Body of pancreas (tissue), 4 donors: Measurements from ENCODE around the gene FHOD3. TPM values are rescaled to one million over a fixed set of nuclear protein-coding genes. Genes with fewer than 3 reads are reported as not detected.

Source experiments
- ATAC-seq: fragments of 150-250 bp; one replicate; pipeline ENCODE4 v1.9.1; 2016
- DNase-seq, 4 donors: peaks; one replicate each; pipeline ENCODE4 v3.0.0-alpha.2; 2019
- H3K27ac ChIP-seq, 4 donors: fragments of 200-600 bp; sonication (generic); 1 replicate in 3 of 4; 2 replicates in 1 of 4; pipeline versions ENCODE4 v1.5.1 to v1.6.1; 2016 to 2019; ENCODE audit warnings: mild to moderate bottlenecking in 1 of 4, mixed read lengths in 1 of 4, moderate library complexity in 1 of 4
- H3K27me3 ChIP-seq, 2 donors: fragments of 200-600 bp; sonication (generic); one replicate each; pipeline ENCODE4 v1.6.0; 2016; ENCODE audit warnings: mild to moderate bottlenecking in 1 of 2
- H3K36me3 ChIP-seq, 2 donors: fragments of 200-600 bp; sonication (generic); replicated peaks in 1 of 2; 2 replicates each; pipeline ENCODE4 v1.5.1; 2016; ENCODE audit warnings: low read depth in 2 of 2; ENCODE audit not compliant: insufficient read depth in 1 of 2
- H3K4me1 ChIP-seq: fragments of 200-600 bp; sonication (generic); one replicate; pipeline ENCODE4 v1.6.0; 2016
- H3K4me3 ChIP-seq, 2 donors: fragments of 200-600 bp; sonication (generic); 1 replicate in 1 of 2; 2 replicates in 1 of 2; pipeline ENCODE4 v1.5.1; 2016 to 2019
- H3K9me3 ChIP-seq, 3 donors: fragments of 200-600 bp; sonication (generic); 1 replicate in 2 of 3; 2 replicates in 1 of 3; pipeline ENCODE4 v1.5.1; 2016
- POLR2A ChIP-seq, 3 donors: fragments of 450-650 bp; IDR thresholded peaks; one replicate each; pipeline ENCODE4 v1.6.1; 2016; ENCODE audit warnings: antibody characterized with exemption in 3 of 3, mild to moderate bottlenecking in 2 of 3
- WGBS, 2 donors: methylation state at CpG; one replicate each; pipeline ENCODE4 v1.1.5; 2017; 5-methylcytosine and 5-hydroxymethylcytosine counted together
- intact Hi-C: fragments of 100-400 bp; cut with DNase I; formaldehyde crosslinking; loops from one replicate; pipeline ENCODE4 v1.15.1; 2023
- total RNA-seq, 2 donors: library from RNA; depleted of rRNA; stranded (reverse); fragments of >200 nt; gene quantifications; one replicate each; pipeline ENCODE4 v1.1.0, GENCODE V29; 2016
- TF ChIP-seq, protein P1 (sequence below), 7 experiments: fragments of 450-650 bp in 4 of 7; fragments of 200-600 bp in 3 of 7; sonication (generic) in 3 of 7; IDR thresholded peaks; one replicate each; pipeline ENCODE4 v1.5.1; 2016 to 2019; ENCODE audit warnings: antibody characterized with exemption in 7 of 7

Gene FHOD3
- total RNA-seq, 2 donors from 2014 or later: 0.52 to 2.0 TPM

DNA sequence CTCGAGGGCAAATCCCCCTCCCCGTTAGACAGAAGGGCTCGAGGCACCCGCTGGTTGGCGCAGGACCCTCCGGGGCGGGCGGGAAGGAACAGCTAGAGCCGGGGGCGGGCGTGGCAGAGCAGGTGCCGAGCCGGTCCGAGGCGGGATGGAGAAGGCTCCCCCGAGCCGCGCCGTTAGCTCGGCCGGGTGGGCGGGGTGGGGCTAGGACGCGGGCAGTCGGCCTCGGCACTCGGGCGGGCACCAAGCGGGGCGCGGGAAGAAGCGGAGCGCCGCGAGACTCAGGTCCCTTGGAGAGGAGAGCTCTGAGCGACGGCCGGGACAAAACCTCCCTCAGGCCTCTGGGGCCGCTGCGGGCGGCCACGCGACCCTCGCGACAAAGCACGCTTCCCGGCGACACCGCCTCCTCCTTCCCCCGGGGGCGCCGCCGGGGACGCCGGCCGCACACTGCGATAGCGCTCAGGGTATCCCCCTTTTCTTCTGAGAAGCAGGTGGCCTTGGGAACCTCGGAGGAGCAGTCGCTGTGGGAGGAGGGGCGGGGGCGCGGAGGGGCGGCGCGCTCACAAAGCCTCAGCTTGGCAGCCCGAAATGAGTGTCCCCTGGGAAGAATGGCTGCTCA is 721 bp downstream of the FHOD3 start:
- Histone ChIP-seq H3K4me3 (peak overlapping the region; percentile 36 to 62), H3K27ac (no peak overlapping the region), H3K4me1 (peaks cover 18% of the 10 kb centered on the region), H3K9me3 (no peaks in the 10 kb centered on the region), H3K36me3 (no peaks in the 10 kb centered on the region), H3K27me3 (no peaks in the 10 kb centered on the region)
- intact Hi-C loops: no loop called here
- TF ChIP-seq, protein P1, sequence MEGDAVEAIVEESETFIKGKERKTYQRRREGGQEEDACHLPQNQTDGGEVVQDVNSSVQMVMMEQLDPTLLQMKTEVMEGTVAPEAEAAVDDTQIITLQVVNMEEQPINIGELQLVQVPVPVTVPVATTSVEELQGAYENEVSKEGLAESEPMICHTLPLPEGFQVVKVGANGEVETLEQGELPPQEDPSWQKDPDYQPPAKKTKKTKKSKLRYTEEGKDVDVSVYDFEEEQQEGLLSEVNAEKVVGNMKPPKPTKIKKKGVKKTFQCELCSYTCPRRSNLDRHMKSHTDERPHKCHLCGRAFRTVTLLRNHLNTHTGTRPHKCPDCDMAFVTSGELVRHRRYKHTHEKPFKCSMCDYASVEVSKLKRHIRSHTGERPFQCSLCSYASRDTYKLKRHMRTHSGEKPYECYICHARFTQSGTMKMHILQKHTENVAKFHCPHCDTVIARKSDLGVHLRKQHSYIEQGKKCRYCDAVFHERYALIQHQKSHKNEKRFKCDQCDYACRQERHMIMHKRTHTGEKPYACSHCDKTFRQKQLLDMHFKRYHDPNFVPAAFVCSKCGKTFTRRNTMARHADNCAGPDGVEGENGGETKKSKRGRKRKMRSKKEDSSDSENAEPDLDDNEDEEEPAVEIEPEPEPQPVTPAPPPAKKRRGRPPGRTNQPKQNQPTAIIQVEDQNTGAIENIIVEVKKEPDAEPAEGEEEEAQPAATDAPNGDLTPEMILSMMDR (IDR thresholded peaks at IDR 0.05): no peak
- TF ChIP-seq POLR2A (IDR thresholded peaks at IDR 0.05): no peak
- 1 to 3% methylated on average over 27 to 48 of the region's 67 CpGs for WGBS, 2 donors
- peak; percentile 10 for ATAC-seq
- DNase-seq: no peak

DNA sequence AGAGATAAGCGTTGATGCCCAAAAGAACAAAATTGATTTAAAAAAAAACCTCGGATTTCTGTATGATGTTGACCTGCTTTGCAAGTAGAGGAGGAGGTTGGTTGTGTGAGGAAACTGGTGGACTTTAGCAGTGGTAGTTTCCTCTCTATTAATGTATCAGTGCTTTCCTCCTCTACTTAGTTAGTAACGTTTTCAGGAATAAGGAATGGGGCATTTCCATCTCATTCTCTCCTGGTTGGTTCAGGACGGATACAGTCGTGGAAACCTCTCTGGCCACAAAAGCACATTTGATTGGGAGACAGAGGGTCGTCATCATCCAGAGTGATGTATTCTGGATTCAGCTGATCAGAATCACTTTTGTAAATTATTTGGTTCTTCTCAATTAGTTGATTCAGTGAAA is 1.5 kb downstream of the FHOD3 start:
- H3K27me3 ChIP-seq: no peaks in the 10 kb centered on the region
- intact Hi-C loops: no loop called here
- H3K27ac ChIP-seq: no peak overlapping the region
- TF ChIP-seq, protein P1 (IDR thresholded peaks at IDR 0.05): no peak
- no peak for TF ChIP-seq POLR2A (IDR thresholded peaks at IDR 0.05)
- peaks cover 18% of the 10 kb centered on the region for H3K4me1 ChIP-seq
- WGBS, 2 donors: 82% methylated on average over 6 of the region's 6 CpGs
- H3K36me3 ChIP-seq: no peaks in the 10 kb centered on the region
- ATAC-seq (no peak), DNase-seq (no peak)
- no peak overlapping the region for H3K4me3 ChIP-seq
- H3K9me3 ChIP-seq: no peaks in the 10 kb centered on the region

DNA sequence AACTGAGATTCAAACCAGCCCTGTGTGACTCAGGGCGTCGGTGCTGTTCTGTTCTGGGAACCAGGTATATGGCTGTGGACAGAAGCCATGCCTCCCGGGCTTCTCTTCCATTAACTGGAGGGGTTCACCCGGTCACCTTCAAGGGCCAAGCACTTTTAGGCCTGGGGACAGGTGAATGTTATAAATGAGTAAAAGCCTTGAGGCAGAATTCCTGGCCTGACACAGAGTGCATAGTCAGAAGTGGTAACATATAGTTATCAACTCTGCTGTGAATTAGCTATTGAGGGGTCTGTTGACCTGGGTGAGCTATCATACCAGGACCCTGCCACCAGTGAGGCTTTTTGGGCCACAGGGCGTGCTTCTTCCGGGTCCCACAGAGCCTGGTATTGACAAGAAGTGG is 2.7 kb downstream of the FHOD3 start:
- intact Hi-C loops: loop anchor here (10.0 kb wide), 1 partner anchor 265 kb away; no protein-coding TSS in a partner anchor
- no peak overlapping the region for H3K27ac ChIP-seq
- no peaks in the 10 kb centered on the region for H3K36me3 ChIP-seq
- no peaks in the 10 kb centered on the region for H3K27me3 ChIP-seq
- 80 to 81% methylated on average over 5 to 6 of the region's 6 CpGs for WGBS, 2 donors
- ATAC-seq: no peak
- TF ChIP-seq, protein P1 (IDR thresholded peaks at IDR 0.05): no peak
- TF ChIP-seq POLR2A (IDR thresholded peaks at IDR 0.05): no peak
- no peak for DNase-seq
- H3K9me3 ChIP-seq: no peaks in the 10 kb centered on the region
- H3K4me3 ChIP-seq: no peak overlapping the region
- H3K4me1 ChIP-seq: peaks cover 18% of the 10 kb centered on the region

GRCh38 chr18:36301884-36302283 is 4.4 kb downstream of the FHOD3 start:
- Histone ChIP-seq H3K9me3 (no peaks in the 10 kb centered on the region), H3K4me1 (peaks cover 12% of the 10 kb centered on the region), H3K27ac (no peak overlapping the region), H3K27me3 (no peaks in the 10 kb centered on the region), H3K36me3 (no peaks in the 10 kb centered on the region), H3K4me3 (no peak overlapping the region)
- DNase-seq: no peak
- intact Hi-C loops: loop anchor here (10.0 kb wide), 1 partner anchor 263 kb away; no protein-coding TSS in a partner anchor
- TF ChIP-seq POLR2A (IDR thresholded peaks at IDR 0.05): no peak
- TF ChIP-seq, protein P1 (IDR thresholded peaks at IDR 0.05): no peak
- ATAC-seq: no peak
- WGBS, 2 donors: 83 to 85% methylated on average over 5 of the region's 5 CpGs

GRCh38 chr18:36302676-36303075 is 5.2 kb downstream of the FHOD3 start:
- no peak for TF ChIP-seq POLR2A (IDR thresholded peaks at IDR 0.05)
- TF ChIP-seq, protein P1 (IDR thresholded peaks at IDR 0.05): no peak
- WGBS, 2 donors: 86 to 100% methylated on average over 2 of the region's 2 CpGs
- no peaks in the 10 kb centered on the region for H3K27me3 ChIP-seq
- peaks cover 9% of the 10 kb centered on the region for H3K4me1 ChIP-seq
- no peak overlapping the region for H3K4me3 ChIP-seq
- ATAC-seq (no peak), DNase-seq (no peak)
- H3K9me3 ChIP-seq: no peaks in the 10 kb centered on the region
- intact Hi-C loops: loop anchor here (10.0 kb wide), 1 partner anchor 262 kb away; no protein-coding TSS in a partner anchor
- no peaks in the 10 kb centered on the region for H3K36me3 ChIP-seq
- H3K27ac ChIP-seq: no peak overlapping the region
